Loucy (cell line): Measurements from ENCODE around the gene PPP2R3B.

Experiments used
- CTCF ChIP-seq: fragments of 200-600 bp; sonication (generic); conservative IDR thresholded peaks from 2 replicates; pipeline ENCODE4 v1.5.1; 2014; ENCODE audit warnings: mild to moderate bottlenecking, antibody characterized with exemption, low read length
- EZH2phosphoT487 ChIP-seq: fragments of 200-600 bp; IDR thresholded peaks from 2 replicates; pipeline ENCODE4 v1.6.1; 2018; ENCODE audit warnings: antibody characterized with exemption, mild to moderate bottlenecking, moderate library complexity, borderline replicate concordance

GRCh38 chrX:287670-288069, 99.0 kb downstream of the PPP2R3B start:
- TF ChIP-seq CTCF (no peak), EZH2phosphoT487 (no peak)
